Neural cell (in vitro differentiated cells): ENCODE data around the gene GRIN3A. TPM values are rescaled to one million over a fixed set of nuclear protein-coding genes. Genes with fewer than 3 reads are reported as not detected.

Source experiments
- H2AFZ ChIP-seq: fragments of 200-600, 300-800 bp; sonication (generic), shearing (Covaris generic); 2 replicates; pipeline ENCODE4 v1.6.0; 2014; ENCODE audit warnings: low read depth, mild to moderate bottlenecking, antibody characterized with exemption, low read length, moderate library complexity
- H3F3A ChIP-seq: fragments of 200-600 bp; shearing (Covaris generic); 2 replicates; pipeline ENCODE4 v1.6.1; 2016; ENCODE audit warnings: mild to moderate bottlenecking, moderate library complexity, mixed read lengths, antibody characterized with exemption, low read length; ENCODE audit not compliant: insufficient read depth, poor library complexity, severe bottlenecking
- H3K27ac ChIP-seq: fragments of 200-600, 300-800 bp; sonication (generic), shearing (Covaris generic); 2 replicates; pipeline ENCODE4 v1.5.1; 2014; ENCODE audit warnings: mild to moderate bottlenecking, low read length, moderate library complexity
- H3K27me3 ChIP-seq: fragments of 300-800, 200-600 bp; sonication (generic), shearing (Covaris generic); 2 replicates; pipeline ENCODE4 v1.6.0; 2014; ENCODE audit warnings: mild to moderate bottlenecking, low read depth, low read length, moderate library complexity; ENCODE audit not compliant: insufficient read depth
- H3K36me3 ChIP-seq: fragments of 300-800, 200-600 bp; sonication (generic), shearing (Covaris generic); 2 replicates; pipeline ENCODE4 v1.5.1; 2014; ENCODE audit warnings: mild to moderate bottlenecking, antibody characterized with exemption, low read length, moderate library complexity; ENCODE audit not compliant: insufficient read depth
- H3K4me2 ChIP-seq: fragments of 300-800, 200-600 bp; sonication (generic), shearing (Covaris generic); 2 replicates; pipeline ENCODE4 v1.6.0; 2014; ENCODE audit warnings: mild to moderate bottlenecking, low read length
- H3K4me3 ChIP-seq: fragments of 300-800, 200-600 bp; sonication (generic), shearing (Covaris generic); 2 replicates; pipeline ENCODE4 v1.5.1; 2014; ENCODE audit warnings: mild to moderate bottlenecking, low read length, moderate library complexity
- H3K79me2 ChIP-seq: fragments of 200-600 bp; shearing (Covaris generic); replicated peaks from 2 replicates; pipeline ENCODE4 v1.6.0; 2014; ENCODE audit warnings: mild to moderate bottlenecking, low read length, moderate library complexity; ENCODE audit not compliant: insufficient read depth
- H3K9ac ChIP-seq: fragments of 300-800, 200-600 bp; sonication (generic), shearing (Covaris generic); 2 replicates; pipeline ENCODE4 v1.6.1; 2016; ENCODE audit warnings: mild to moderate bottlenecking, low read length, mixed read lengths
- H3K9me2 ChIP-seq: fragments of 200-600 bp; shearing (Covaris generic); 2 replicates; pipeline ENCODE4 v1.6.1; 2016; ENCODE audit warnings: mild to moderate bottlenecking, low read length, mixed read lengths; ENCODE audit not compliant: insufficient read depth
- H3K9me3 ChIP-seq: fragments of 200-600, 300-800 bp; sonication (generic), shearing (Covaris generic); 2 replicates; pipeline ENCODE4 v1.6.1; 2016; ENCODE audit warnings: mild to moderate bottlenecking, mixed run types, low read length, moderate library complexity, mixed read lengths
- H4K20me1 ChIP-seq: fragments of 200-600 bp; shearing (Covaris generic); 2 replicates; pipeline ENCODE4 v1.6.1; 2016; ENCODE audit warnings: mild to moderate bottlenecking, mixed run types; ENCODE audit not compliant: insufficient read depth
- CTCF ChIP-seq: fragments of 450-650 bp; IDR thresholded peaks from 2 replicates; pipeline ENCODE4 v1.5.1; 2014; ENCODE audit warnings: antibody characterized with exemption, mild to moderate bottlenecking, moderate library complexity; ENCODE audit not compliant: poor library complexity, severe bottlenecking
- EP300 ChIP-seq: fragments of 450-650 bp; conservative IDR thresholded peaks from 2 replicates; pipeline ENCODE4 v1.6.1; 2014; ENCODE audit warnings: antibody characterized with exemption, mild to moderate bottlenecking, moderate library complexity; ENCODE audit not compliant: poor library complexity, severe bottlenecking
- EZH2 ChIP-seq: fragments of 200-600, 300-800 bp; shearing (Covaris generic), sonication (generic); IDR thresholded peaks from 2 replicates; pipeline ENCODE4 v1.6.1; 2014; ENCODE audit warnings: antibody characterized with exemption, low read length, borderline replicate concordance, mild to moderate bottlenecking; ENCODE audit not compliant: insufficient read depth, poor library complexity, severe bottlenecking
- MXI1 ChIP-seq: fragments of 450-650 bp; conservative IDR thresholded peaks from 2 replicates; pipeline ENCODE4 v1.6.1; 2014; ENCODE audit warnings: antibody characterized with exemption, mild to moderate bottlenecking; ENCODE audit not compliant: poor library complexity, severe bottlenecking
- POLR2AphosphoS5 ChIP-seq: IDR thresholded peaks from 2 replicates; pipeline ENCODE4 v1.6.1; 2012
- RAD21 ChIP-seq: fragments of 450-650 bp; conservative IDR thresholded peaks from 2 replicates; pipeline ENCODE4 v1.6.1; 2014; ENCODE audit warnings: antibody characterized with exemption, mild to moderate bottlenecking, moderate library complexity
- REST ChIP-seq: IDR thresholded peaks from 2 replicates; pipeline ENCODE4 v1.6.1; 2012; ENCODE audit warnings: borderline replicate concordance
- SMC3 ChIP-seq: fragments of 450-650 bp; conservative IDR thresholded peaks from 2 replicates; pipeline ENCODE4 v1.6.1; 2014; ENCODE audit warnings: antibody characterized with exemption, mild to moderate bottlenecking, moderate library complexity; ENCODE audit not compliant: poor library complexity
- TAF1 ChIP-seq: IDR thresholded peaks from 2 replicates; pipeline ENCODE4 v1.6.1; 2012; ENCODE audit warnings: low read depth
- polyA plus RNA-seq: library from polyadenylated mRNA; depleted of rRNA; stranded (reverse); fragments of >200 nt; gene quantifications from 2 replicates; pipeline ENCODE4 v1.2.3, GENCODE V29; 2014

GRIN3A gene
- polyA plus RNA-seq, 1 donor from 2014 or later, result 0.59 TPM

GRCh38 chr9:101758304-101758930 is 20.0 kb upstream of the GRIN3A start:
- TF ChIP-seq EP300, result no peak
- TF ChIP-seq CTCF, result no peak
- no peak for TF ChIP-seq MXI1
- TF ChIP-seq TAF1, result no peak
- no peak for TF ChIP-seq SMC3
- TF ChIP-seq POLR2AphosphoS5, result no peak
- TF ChIP-seq REST, result no peak
- no peak for TF ChIP-seq RAD21
- TF ChIP-seq EZH2, result no peak

GRCh38 chr9:101753716-101754115 is 15.3 kb upstream of the GRIN3A start:
- Histone ChIP-seq H3K4me2 (no peak overlapping the region), H2AFZ (no peak overlapping the region), H4K20me1 (no peaks in the 10 kb centered on the region), H3K9ac (no peak overlapping the region), H3K27ac (no peak overlapping the region), H3K27me3 (no peaks in the 10 kb centered on the region), H3K9me2 (no peaks in the 10 kb centered on the region), H3K4me3 (no peak overlapping the region), H3K9me3 (no peaks in the 10 kb centered on the region), H3F3A (no peaks in the 10 kb centered on the region), H3K36me3 (no peaks in the 10 kb centered on the region), H3K79me2 (no peaks in the 10 kb centered on the region)
- no peak for TF ChIP-seq POLR2AphosphoS5
- TF ChIP-seq EP300, result no peak
- no peak for TF ChIP-seq MXI1
- TF ChIP-seq TAF1, result no peak

More at GRCh38 chr9:101758304-101758930, 20.0 kb upstream of the GRIN3A start:
- Histone ChIP-seq H4K20me1 (no peaks in the 10 kb centered on the region), H3K9me2 (no peaks in the 10 kb centered on the region), H3K4me3 (no peak overlapping the region), H3K27ac (no peak overlapping the region), H3K79me2 (no peaks in the 10 kb centered on the region), H3K36me3 (no peaks in the 10 kb centered on the region), H3K27me3 (no peaks in the 10 kb centered on the region), H3K4me2 (no peak overlapping the region), H3K9me3 (no peaks in the 10 kb centered on the region), H3K9ac (no peak overlapping the region), H3F3A (no peaks in the 10 kb centered on the region), H2AFZ (no peak overlapping the region)
